GM06990 (cell line): ENCODE results near the gene SLC22A4.

Experiments
- DNase-seq: peaks from one replicate; pipeline ENCODE4 v3.0.0-alpha.2; 2011; ENCODE audit not compliant: insufficient read length; ENCODE audit errors: extremely low read depth
- H3K27me3 ChIP-seq: replicated peaks from 2 replicates; pipeline ENCODE4 v1.6.0; 2011; ENCODE audit warnings: low read length; ENCODE audit not compliant: control insufficient read depth, insufficient read depth
- H3K36me3 ChIP-seq: 2 replicates; pipeline ENCODE4 v1.5.1; 2011; ENCODE audit warnings: low read length; ENCODE audit not compliant: control insufficient read depth, insufficient read depth
- H3K4me3 ChIP-seq: replicated peaks from 2 replicates; pipeline ENCODE4 v1.5.1; 2011; ENCODE audit warnings: low read depth, mild to moderate bottlenecking, control low read depth, low read length
- CTCF ChIP-seq: IDR thresholded peaks from 2 replicates; pipeline ENCODE4 v1.5.1; 2011; ENCODE audit warnings: low read length, control low read depth, mild to moderate bottlenecking, inconsistent platforms; ENCODE audit not compliant: insufficient read depth, poor library complexity, severe bottlenecking

Gene SLC22A4

GRCh38 chr5:132308701-132309100 lies 14.5 kb downstream of the SLC22A4 start:
- no peak for TF ChIP-seq CTCF
- no peaks in the 10 kb centered on the region for H3K27me3 ChIP-seq
- no peak overlapping the region for H3K4me3 ChIP-seq
- DNase-seq, result no peak
- H3K36me3 ChIP-seq, result no peaks in the 10 kb centered on the region

GRCh38 chr5:132309679-132310078 lies 15.5 kb downstream of the SLC22A4 start:
- no peaks in the 10 kb centered on the region for H3K36me3 ChIP-seq
- TF ChIP-seq CTCF, result no peak
- no peaks in the 10 kb centered on the region for H3K27me3 ChIP-seq
- DNase-seq, result no peak
- no peak overlapping the region for H3K4me3 ChIP-seq

- no peak for DNase-seq
- Histone ChIP-seq H3K4me3 (no peak overlapping the region), H3K36me3 (no peaks in the 10 kb centered on the region), H3K27me3 (no peaks in the 10 kb centered on the region)
- no peak for TF ChIP-seq CTCF
Observed at GRCh38 chr5:132310141-132310834, 16.1 kb downstream of the SLC22A4 start.

GRCh38 chr5:132313366-132313765 lies 19.2 kb downstream of the SLC22A4 start:
- DNase-seq, result no peak

GRCh38 chr5:132313961-132314432 lies 19.8 kb downstream of the SLC22A4 start:
- H3K27me3 ChIP-seq, result no peaks in the 10 kb centered on the region
- TF ChIP-seq CTCF, result no peak

More at GRCh38 chr5:132313366-132313765, 19.2 kb downstream of the SLC22A4 start:
- Histone ChIP-seq H3K27me3 (no peaks in the 10 kb centered on the region), H3K36me3 (no peaks in the 10 kb centered on the region), H3K4me3 (no peak overlapping the region)
- TF ChIP-seq CTCF, result no peak

GRCh38 chr5:132315529-132316067 lies 21.4 kb downstream of the SLC22A4 start:
- H3K36me3 ChIP-seq, result no peaks in the 10 kb centered on the region
- no peak for DNase-seq
- H3K4me3 ChIP-seq, result no peak overlapping the region
- no peaks in the 10 kb centered on the region for H3K27me3 ChIP-seq
- TF ChIP-seq CTCF, result no peak

More at GRCh38 chr5:132313961-132314432, 19.8 kb downstream of the SLC22A4 start:
- H3K36me3 ChIP-seq, result no peaks in the 10 kb centered on the region
- no peak overlapping the region for H3K4me3 ChIP-seq
- DNase-seq, result no peak
